H9 (cell line): Measurements from ENCODE around the gene POLD3. TPM values are rescaled to one million over a fixed set of nuclear protein-coding genes. Genes with fewer than 3 reads are reported as not detected.

Experiments
- DNase-seq: peaks from one replicate; pipeline ENCODE4 v3.0.0-alpha.2; 2017
- H2AFZ ChIP-seq: one replicate; pipeline ENCODE4 v1.6.1; 2013; ENCODE audit warnings: mild to moderate bottlenecking, low read length, control low read depth, moderate library complexity
- H2AK5ac ChIP-seq: 2 replicates; pipeline ENCODE4 v1.6.1; 2013; ENCODE audit warnings: low read length, control low read depth, mixed read lengths; ENCODE audit not compliant: insufficient read length
- H2BK120ac ChIP-seq: one replicate; pipeline ENCODE4 v1.6.1; 2013; ENCODE audit warnings: low read depth, mild to moderate bottlenecking, low read length, control low read depth, inconsistent platforms; ENCODE audit not compliant: poor library complexity, severe bottlenecking
- H2BK12ac ChIP-seq: 2 replicates; pipeline ENCODE4 v1.6.1; 2013; ENCODE audit warnings: low read length, control low read depth, mixed read lengths, low read depth; ENCODE audit not compliant: insufficient read length
- H2BK15ac ChIP-seq: 2 replicates; pipeline ENCODE4 v1.6.1; 2013; ENCODE audit warnings: low read depth, low read length, control low read depth
- H2BK20ac ChIP-seq: one replicate; pipeline ENCODE4 v1.6.1; 2013; ENCODE audit warnings: low read depth, mild to moderate bottlenecking, low read length, control low read depth, inconsistent platforms; ENCODE audit not compliant: poor library complexity, severe bottlenecking
- H2BK5ac ChIP-seq: 2 replicates; pipeline ENCODE4 v1.6.1; 2013; ENCODE audit warnings: low read length, control low read depth, mixed read lengths; ENCODE audit not compliant: insufficient read length
- H3K14ac ChIP-seq: 2 replicates; pipeline ENCODE4 v1.6.1; 2013; ENCODE audit warnings: low read length, control low read depth; ENCODE audit not compliant: insufficient read depth
- H3K18ac ChIP-seq: 2 replicates; pipeline ENCODE4 v1.6.1; 2013; ENCODE audit warnings: low read depth, mild to moderate bottlenecking, mixed read lengths, low read length, control low read depth; ENCODE audit not compliant: insufficient read length
- H3K23ac ChIP-seq: 2 replicates; pipeline ENCODE4 v1.6.1; 2013; ENCODE audit warnings: low read length, control low read depth, mixed read lengths, low read depth; ENCODE audit not compliant: insufficient read length
- H3K23me2 ChIP-seq: 2 replicates; pipeline ENCODE4 v1.6.1; 2013; ENCODE audit warnings: low read depth, mild to moderate bottlenecking, mixed read lengths, low read length, control low read depth; ENCODE audit not compliant: insufficient read length, poor library complexity, severe bottlenecking
- H3K27ac ChIP-seq: 2 replicates; pipeline ENCODE4 v1.5.1; 2013; ENCODE audit warnings: low read length, control low read depth, mixed read lengths, low read depth; ENCODE audit not compliant: insufficient read length
- H3K27me3 ChIP-seq: 2 replicates; pipeline ENCODE4 v1.6.1; 2013; ENCODE audit warnings: low read length, control low read depth, inconsistent platforms; ENCODE audit not compliant: insufficient read depth
- H3K4ac ChIP-seq: 2 replicates; pipeline ENCODE4 v1.6.1; 2013; ENCODE audit warnings: low read depth, mild to moderate bottlenecking, control low read depth, inconsistent platforms, low read length, moderate library complexity
- H3K4me1 ChIP-seq: 2 replicates; pipeline ENCODE4 v1.6.1; 2013; ENCODE audit warnings: low read length, control low read depth, inconsistent platforms; ENCODE audit not compliant: insufficient read depth
- H3K4me2 ChIP-seq: 2 replicates; pipeline ENCODE4 v1.6.1; 2013; ENCODE audit warnings: low read length, control low read depth, mixed read lengths; ENCODE audit not compliant: insufficient read length, insufficient read depth
- H3K56ac ChIP-seq: 2 replicates; pipeline ENCODE4 v1.6.1; 2013; ENCODE audit warnings: low read depth, mild to moderate bottlenecking, mixed read lengths, low read length, control low read depth; ENCODE audit not compliant: insufficient read length
- H3K79me1 ChIP-seq: 2 replicates; pipeline ENCODE4 v1.6.1; 2013; ENCODE audit warnings: low read depth, mild to moderate bottlenecking, moderate library complexity, low read length, control low read depth, inconsistent platforms; ENCODE audit not compliant: insufficient read depth, poor library complexity, severe bottlenecking
- H3K79me2 ChIP-seq: 2 replicates; pipeline ENCODE4 v1.6.1; 2013; ENCODE audit warnings: low read length, control low read depth, inconsistent platforms; ENCODE audit not compliant: insufficient read depth
- H3K9ac ChIP-seq: 2 replicates; pipeline ENCODE4 v1.6.1; 2013; ENCODE audit warnings: low read length, control low read depth, mixed read lengths; ENCODE audit not compliant: insufficient read length; ENCODE audit errors: extremely low read depth
- H3K9me3 ChIP-seq: one replicate; pipeline ENCODE4 v1.6.1; 2013; ENCODE audit warnings: low read depth, low read length, inconsistent platforms; ENCODE audit not compliant: control insufficient read depth
- H3T11ph ChIP-seq: one replicate; pipeline ENCODE4 v1.6.1; 2013; ENCODE audit warnings: mild to moderate bottlenecking, low read length, control low read depth, inconsistent platforms
- H4K20me1 ChIP-seq: one replicate; pipeline ENCODE4 v1.6.1; 2013; ENCODE audit not compliant: control insufficient read depth, insufficient read length, insufficient read depth
- H4K5ac ChIP-seq: 2 replicates; pipeline ENCODE4 v1.6.1; 2013; ENCODE audit warnings: low read depth, mild to moderate bottlenecking, mixed read lengths, low read length, control low read depth; ENCODE audit not compliant: insufficient read length
- H4K8ac ChIP-seq: replicated peaks from 2 replicates; pipeline ENCODE4 v1.6.1; 2013; ENCODE audit warnings: low read length, control low read depth, mixed read lengths, low read depth; ENCODE audit not compliant: insufficient read length
- H4K91ac ChIP-seq: 2 replicates; pipeline ENCODE4 v1.6.1; 2013; ENCODE audit warnings: low read depth, mild to moderate bottlenecking, moderate library complexity, mixed read lengths, low read length, control low read depth; ENCODE audit not compliant: insufficient read length
- H3K27ac Mint-ChIP-seq, 3 experiments: 2 replicates in 2 of 3; 3 replicates in 1 of 3; pipeline ENCODE4 v1.8.0; 2020 to 2021; ENCODE audit warnings: mixed read lengths in 3 of 3, mild to moderate bottlenecking in 1 of 3, moderate library complexity in 1 of 3
- H3K27me3 Mint-ChIP-seq: 2 replicates; pipeline ENCODE4 v1.8.0; 2021; ENCODE audit warnings: low read depth, mild to moderate bottlenecking, moderate library complexity, mixed read lengths
- H3K36me3 Mint-ChIP-seq, 3 experiments: 2 replicates in 2 of 3; 3 replicates in 1 of 3; pipeline ENCODE4 v1.8.0; 2020 to 2021; ENCODE audit warnings: low read depth in 3 of 3, mixed read lengths in 3 of 3; ENCODE audit not compliant: insufficient read depth in 1 of 3
- H3K4me1 Mint-ChIP-seq, 2 experiments: 2 replicates each; pipeline ENCODE4 v1.8.0; 2020; ENCODE audit warnings: mixed read lengths in 2 of 2
- H3K4me3 Mint-ChIP-seq, 2 experiments: 2 replicates in 1 of 2; 3 replicates in 1 of 2; pipeline ENCODE4 v1.8.0; 2020 to 2021; ENCODE audit warnings: mild to moderate bottlenecking in 2 of 2, mixed read lengths in 2 of 2, moderate library complexity in 1 of 2
- H3K9me3 Mint-ChIP-seq, 2 experiments: 2 replicates in 1 of 2; 3 replicates in 1 of 2; pipeline ENCODE4 v1.8.0; 2020; ENCODE audit warnings: mild to moderate bottlenecking in 2 of 2, mixed read lengths in 2 of 2, moderate library complexity in 1 of 2
- WGBS: extraction: QIAGEN DNeasy Blood & Tissue Kit; methylation state at CpG from one replicate; pipeline ENCODE4 v1.1.7; 2013; ENCODE audit warnings: missing lambda C conversion rate, low lambda C conversion rate, mixed read lengths; ENCODE audit not compliant: insufficient read length; ENCODE audit errors: extremely low coverage; 5-methylcytosine and 5-hydroxymethylcytosine counted together
- total RNA-seq: library from RNA; stranded (reverse); gene quantifications from 2 replicates; pipeline ENCODE4 v1.2.1, GENCODE V29; 2021
- TF ChIP-seq, protein P1 (sequence below): fragments of 200-600 bp; sonication (generic); conservative IDR thresholded peaks from 3 replicates; pipeline ENCODE4 v1.8.0; 2021; ENCODE audit warnings: antibody characterized with exemption, mild to moderate bottlenecking

Gene POLD3
- total RNA-seq, 1 experiment from 2014 or later = 34.1 TPM

- Histone ChIP-seq H2BK5ac (no peak overlapping the region), H3K23ac (no peak overlapping the region), H3K18ac (no peak overlapping the region), H2BK120ac (no peak overlapping the region), H3K14ac (no peak overlapping the region), H3K27me3 (no peaks in the 10 kb centered on the region), H3K79me1 (no peaks in the 10 kb centered on the region), H4K5ac (no peak overlapping the region), H3K9me3 (no peaks in the 10 kb centered on the region), H3T11ph (no peak overlapping the region), H2BK12ac (no peak overlapping the region), H2BK15ac (no peak overlapping the region), H3K4me2 (no peak overlapping the region), H4K91ac (no peak overlapping the region), H2AK5ac (no peak overlapping the region), H2AFZ (no peak overlapping the region), H3K9ac (no peak overlapping the region), H4K20me1 (no peaks in the 10 kb centered on the region), H3K27ac (no peak overlapping the region), H3K56ac (no peak overlapping the region), H2BK20ac (no peak overlapping the region), H4K8ac (no peak overlapping the region), H3K23me2 (no peaks in the 10 kb centered on the region), H3K4me1 (no peaks in the 10 kb centered on the region), H3K4ac (no peak overlapping the region), H3K79me2 (no peaks in the 10 kb centered on the region)
- TF ChIP-seq, protein P1, sequence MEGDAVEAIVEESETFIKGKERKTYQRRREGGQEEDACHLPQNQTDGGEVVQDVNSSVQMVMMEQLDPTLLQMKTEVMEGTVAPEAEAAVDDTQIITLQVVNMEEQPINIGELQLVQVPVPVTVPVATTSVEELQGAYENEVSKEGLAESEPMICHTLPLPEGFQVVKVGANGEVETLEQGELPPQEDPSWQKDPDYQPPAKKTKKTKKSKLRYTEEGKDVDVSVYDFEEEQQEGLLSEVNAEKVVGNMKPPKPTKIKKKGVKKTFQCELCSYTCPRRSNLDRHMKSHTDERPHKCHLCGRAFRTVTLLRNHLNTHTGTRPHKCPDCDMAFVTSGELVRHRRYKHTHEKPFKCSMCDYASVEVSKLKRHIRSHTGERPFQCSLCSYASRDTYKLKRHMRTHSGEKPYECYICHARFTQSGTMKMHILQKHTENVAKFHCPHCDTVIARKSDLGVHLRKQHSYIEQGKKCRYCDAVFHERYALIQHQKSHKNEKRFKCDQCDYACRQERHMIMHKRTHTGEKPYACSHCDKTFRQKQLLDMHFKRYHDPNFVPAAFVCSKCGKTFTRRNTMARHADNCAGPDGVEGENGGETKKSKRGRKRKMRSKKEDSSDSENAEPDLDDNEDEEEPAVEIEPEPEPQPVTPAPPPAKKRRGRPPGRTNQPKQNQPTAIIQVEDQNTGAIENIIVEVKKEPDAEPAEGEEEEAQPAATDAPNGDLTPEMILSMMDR = no peak
- Mint-ChIP-seq H3K27ac (no peak overlapping the region; a peak in 1 of 7 replicates), H3K4me1 (peaks cover 8% of the 10 kb centered on the region in 2 experiments), H3K27me3 (no peaks in the 10 kb centered on the region), H3K4me3 (no peak overlapping the region), H3K9me3 (no peaks in the 10 kb centered on the region), H3K36me3 (peaks cover 0 to 9% (median 6%) of the 10 kb centered on the region in 3 experiments; a peak in 6 of 7 replicates)
- DNase-seq = no peak
- WGBS = no CpG with 5 or more reads among the region's 7 CpGs
Observed at GRCh38 chr11:74646954-74647353, 54.6 kb downstream of the POLD3 start.
